Measurements from ENCODE around the gene CFAP221.

Gene CFAP221

GRCh38 chr2:119511989-119512388 is 32.3 kb upstream of the CFAP221 start:
- H3F3A ChIP-seq (ENCODE audit: insufficient read depth, low read length) = no peaks in the 10 kb centered on the region
- H3K4me1 ChIP-seq (ENCODE audit: low read length) = no peaks in the 10 kb centered on the region
- no peaks in the 10 kb centered on the region for H3K36me3 ChIP-seq (replicated peaks; ENCODE audit: insufficient read depth, low read length)
- H3K27ac ChIP-seq (ENCODE audit: low read length) = no peak overlapping the region
- H3K9me3 ChIP-seq (replicated peaks; ENCODE audit: insufficient read depth, low read length) = no peaks in the 10 kb centered on the region
- no peaks in the 10 kb centered on the region for H4K20me1 ChIP-seq (ENCODE audit: insufficient read depth, low read length)
- TF ChIP-seq, protein P1, sequence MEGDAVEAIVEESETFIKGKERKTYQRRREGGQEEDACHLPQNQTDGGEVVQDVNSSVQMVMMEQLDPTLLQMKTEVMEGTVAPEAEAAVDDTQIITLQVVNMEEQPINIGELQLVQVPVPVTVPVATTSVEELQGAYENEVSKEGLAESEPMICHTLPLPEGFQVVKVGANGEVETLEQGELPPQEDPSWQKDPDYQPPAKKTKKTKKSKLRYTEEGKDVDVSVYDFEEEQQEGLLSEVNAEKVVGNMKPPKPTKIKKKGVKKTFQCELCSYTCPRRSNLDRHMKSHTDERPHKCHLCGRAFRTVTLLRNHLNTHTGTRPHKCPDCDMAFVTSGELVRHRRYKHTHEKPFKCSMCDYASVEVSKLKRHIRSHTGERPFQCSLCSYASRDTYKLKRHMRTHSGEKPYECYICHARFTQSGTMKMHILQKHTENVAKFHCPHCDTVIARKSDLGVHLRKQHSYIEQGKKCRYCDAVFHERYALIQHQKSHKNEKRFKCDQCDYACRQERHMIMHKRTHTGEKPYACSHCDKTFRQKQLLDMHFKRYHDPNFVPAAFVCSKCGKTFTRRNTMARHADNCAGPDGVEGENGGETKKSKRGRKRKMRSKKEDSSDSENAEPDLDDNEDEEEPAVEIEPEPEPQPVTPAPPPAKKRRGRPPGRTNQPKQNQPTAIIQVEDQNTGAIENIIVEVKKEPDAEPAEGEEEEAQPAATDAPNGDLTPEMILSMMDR (IDR thresholded peaks at IDR 0.05; ENCODE audit: low read length) = no peak
- no peak for TF ChIP-seq EZH2 (optimal IDR thresholded peaks at IDR 0.05; ENCODE audit: low read depth, low read length)
- no peak for TF ChIP-seq EZH2phosphoT487 (IDR thresholded peaks at IDR 0.05; ENCODE audit: low read length)
- H3K9me2 ChIP-seq (replicated peaks; ENCODE audit: insufficient read depth, low read length) = no peaks in the 10 kb centered on the region
- no peak overlapping the region for H2AFZ ChIP-seq (ENCODE audit: low read length)
- no peak overlapping the region for H3K9ac ChIP-seq (ENCODE audit: low read length)
- H3K27me3 ChIP-seq (replicated peaks; ENCODE audit: insufficient read depth, low read length) = no peaks in the 10 kb centered on the region
- no peak for DNase-seq
- no peaks in the 10 kb centered on the region for H3K79me2 ChIP-seq (ENCODE audit: low read length)
- H3K4me3 ChIP-seq (ENCODE audit: low read length) = no peak overlapping the region
- no peak overlapping the region for H3K4me2 ChIP-seq (ENCODE audit: low read depth, low read length)

DNA sequence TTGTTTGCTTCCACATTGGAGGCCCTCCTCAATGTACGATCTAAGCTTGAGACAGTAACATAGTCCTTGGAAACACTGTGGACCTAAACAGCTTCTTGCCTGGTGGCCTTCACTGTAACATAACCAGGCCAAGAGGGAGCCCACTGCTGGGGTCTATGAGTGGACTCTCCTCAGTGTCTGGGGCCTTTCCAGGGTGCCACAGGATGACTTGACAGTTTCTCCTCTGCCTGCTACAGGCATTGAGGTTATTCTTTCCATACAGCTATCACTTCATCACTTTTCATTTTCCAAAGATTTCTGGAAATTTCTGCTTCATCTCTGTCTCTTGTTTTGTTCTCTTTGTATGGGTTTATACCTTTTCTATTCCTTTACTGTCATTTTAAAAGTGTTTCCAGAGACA is 31.3 kb upstream of the CFAP221 start:
- no peak for DNase-seq
- Histone ChIP-seq H3K79me2 (ENCODE audit: low read length) (no peaks in the 10 kb centered on the region), H3K36me3 (replicated peaks; ENCODE audit: insufficient read depth, low read length) (no peaks in the 10 kb centered on the region), H3K9ac (ENCODE audit: low read length) (no peak overlapping the region), H2AFZ (ENCODE audit: low read length) (no peak overlapping the region), H3K9me3 (replicated peaks; ENCODE audit: insufficient read depth, low read length) (no peaks in the 10 kb centered on the region), H3K9me2 (replicated peaks; ENCODE audit: insufficient read depth, low read length) (no peaks in the 10 kb centered on the region), H3K4me1 (ENCODE audit: low read length) (no peaks in the 10 kb centered on the region), H4K20me1 (ENCODE audit: insufficient read depth, low read length) (no peaks in the 10 kb centered on the region), H3F3A (ENCODE audit: insufficient read depth, low read length) (no peaks in the 10 kb centered on the region), H3K4me2 (ENCODE audit: low read depth, low read length) (no peak overlapping the region), H3K4me3 (ENCODE audit: low read length) (no peak overlapping the region), H3K27me3 (replicated peaks; ENCODE audit: insufficient read depth, low read length) (no peaks in the 10 kb centered on the region), H3K27ac (ENCODE audit: low read length) (no peak overlapping the region)
- TF ChIP-seq EZH2 (optimal IDR thresholded peaks at IDR 0.05; ENCODE audit: low read depth, low read length) = no peak
- TF ChIP-seq EZH2phosphoT487 (IDR thresholded peaks at IDR 0.05; ENCODE audit: low read length) = no peak
- TF ChIP-seq, protein P1 (IDR thresholded peaks at IDR 0.05; ENCODE audit: low read length) = no peak

GRCh38 chr2:119513832-119514231 is 30.4 kb upstream of the CFAP221 start:
- H3K9me2 ChIP-seq (replicated peaks; ENCODE audit: insufficient read depth, low read length) = no peaks in the 10 kb centered on the region
- no peaks in the 10 kb centered on the region for H4K20me1 ChIP-seq (ENCODE audit: insufficient read depth, low read length)

More at GRCh38 chr2:119513832-119514231, 30.4 kb upstream of the CFAP221 start:
- no peaks in the 10 kb centered on the region for H3K79me2 ChIP-seq (ENCODE audit: low read length)
- H3K4me1 ChIP-seq (ENCODE audit: low read length) = no peaks in the 10 kb centered on the region
- no peak for DNase-seq
- no peak overlapping the region for H3K4me2 ChIP-seq (ENCODE audit: low read depth, low read length)
- no peak overlapping the region for H2AFZ ChIP-seq (ENCODE audit: low read length)
- H3K4me3 ChIP-seq (ENCODE audit: low read length) = no peak overlapping the region
- TF ChIP-seq, protein P1 (IDR thresholded peaks at IDR 0.05; ENCODE audit: low read length) = no peak
- no peak for TF ChIP-seq EZH2phosphoT487 (IDR thresholded peaks at IDR 0.05; ENCODE audit: low read length)
- no peak for TF ChIP-seq EZH2 (optimal IDR thresholded peaks at IDR 0.05; ENCODE audit: low read depth, low read length)
- no peaks in the 10 kb centered on the region for H3K36me3 ChIP-seq (replicated peaks; ENCODE audit: insufficient read depth, low read length)
- no peaks in the 10 kb centered on the region for H3K27me3 ChIP-seq (replicated peaks; ENCODE audit: insufficient read depth, low read length)
- H3F3A ChIP-seq (ENCODE audit: insufficient read depth, low read length) = no peaks in the 10 kb centered on the region
- H3K9ac ChIP-seq (ENCODE audit: low read length) = no peak overlapping the region
- H3K9me3 ChIP-seq (replicated peaks; ENCODE audit: insufficient read depth, low read length) = no peaks in the 10 kb centered on the region
- no peak overlapping the region for H3K27ac ChIP-seq (ENCODE audit: low read length)
